HEK293 (cell line): ENCODE results near the gene GNB1L.

ENCODE experiments used
- FEZF1 ChIP-seq: fragments of 450-650 bp; formaldehyde crosslinking; IDR thresholded peaks from 2 replicates; pipeline ENCODE4 v1.5.1; 2016; ENCODE audit warnings: missing biosample characterization, missing genetic modification characterization
- GFI1B ChIP-seq: fragments of 450-650 bp; formaldehyde crosslinking; IDR thresholded peaks from 2 replicates; pipeline ENCODE4 v1.5.1; 2016; ENCODE audit warnings: missing biosample characterization, missing genetic modification characterization
- IKZF3 ChIP-seq: fragments of 450-650 bp; IDR thresholded peaks from 2 replicates; pipeline ENCODE4 v1.5.0; 2018; ENCODE audit warnings: missing biosample characterization, mild to moderate bottlenecking, missing genetic modification characterization, moderate library complexity
- KLF10 ChIP-seq: fragments of 450-650 bp; IDR thresholded peaks from 2 replicates; pipeline ENCODE4 v1.5.1; 2018; ENCODE audit warnings: missing biosample characterization, mild to moderate bottlenecking, missing genetic modification characterization
- MYNN ChIP-seq: fragments of 450-650 bp; formaldehyde crosslinking; IDR thresholded peaks from 2 replicates; pipeline ENCODE4 v1.5.1; 2016; ENCODE audit warnings: missing biosample characterization, missing genetic modification characterization, borderline replicate concordance
- PRDM1 ChIP-seq: fragments of 450-650 bp; formaldehyde crosslinking; IDR thresholded peaks from 2 replicates; pipeline ENCODE4; 2016; ENCODE audit warnings: missing biosample characterization, missing genetic modification characterization
- ZBTB1 ChIP-seq: fragments of 450-650 bp; formaldehyde crosslinking; IDR thresholded peaks from 2 replicates; pipeline ENCODE4 v1.5.1; 2016; ENCODE audit warnings: missing biosample characterization, missing genetic modification characterization
- ZBTB20 ChIP-seq: fragments of 450-650 bp; formaldehyde crosslinking; IDR thresholded peaks from 2 replicates; pipeline ENCODE4 v1.5.1; 2016; ENCODE audit warnings: missing biosample characterization, missing genetic modification characterization
- ZBTB8A ChIP-seq: fragments of 450-650 bp; formaldehyde crosslinking; IDR thresholded peaks from 2 replicates; pipeline ENCODE4 v1.5.1; 2016; ENCODE audit warnings: missing biosample characterization, missing genetic modification characterization
- ZNF121 ChIP-seq: fragments of 450-650 bp; formaldehyde crosslinking; IDR thresholded peaks from 2 replicates; pipeline ENCODE4 v1.5.1; 2016; ENCODE audit warnings: missing biosample characterization, missing genetic modification characterization
- ZNF140 ChIP-seq: fragments of 450-650 bp; formaldehyde crosslinking; IDR thresholded peaks from 2 replicates; pipeline ENCODE4 v1.5.1; 2016; ENCODE audit warnings: missing biosample characterization, missing genetic modification characterization
- ZNF175 ChIP-seq: fragments of 450-650 bp; formaldehyde crosslinking; IDR thresholded peaks from 2 replicates; pipeline ENCODE4 v1.5.1; 2016; ENCODE audit warnings: missing biosample characterization, missing genetic modification characterization
- ZNF214 ChIP-seq: fragments of 450-650 bp; formaldehyde crosslinking; IDR thresholded peaks from 2 replicates; pipeline ENCODE4 v1.5.1; 2017; ENCODE audit warnings: missing biosample characterization, mild to moderate bottlenecking, missing genetic modification characterization, borderline replicate concordance
- ZNF239 ChIP-seq: fragments of 450-650 bp; formaldehyde crosslinking; IDR thresholded peaks from 2 replicates; pipeline ENCODE4 v1.5.1; 2016; ENCODE audit warnings: missing biosample characterization, missing genetic modification characterization
- ZNF521 ChIP-seq: fragments of 450-650 bp; formaldehyde crosslinking; IDR thresholded peaks from 2 replicates; pipeline ENCODE4 v1.5.1; 2017; ENCODE audit warnings: missing biosample characterization, mild to moderate bottlenecking, missing genetic modification characterization
- ZNF530 ChIP-seq: fragments of 450-650 bp; formaldehyde crosslinking; IDR thresholded peaks from 2 replicates; pipeline ENCODE4 v1.5.1; 2016; ENCODE audit warnings: low read depth, missing biosample characterization, missing genetic modification characterization
- ZNF548 ChIP-seq: fragments of 450-650 bp; formaldehyde crosslinking; IDR thresholded peaks from 2 replicates; pipeline ENCODE4 v1.5.1; 2016; ENCODE audit warnings: missing biosample characterization, missing genetic modification characterization
- ZNF600 ChIP-seq: fragments of 450-650 bp; formaldehyde crosslinking; IDR thresholded peaks from 2 replicates; pipeline ENCODE4 v1.5.1; 2016; ENCODE audit warnings: missing biosample characterization, missing genetic modification characterization
- ZNF629 ChIP-seq: fragments of 450-650 bp; formaldehyde crosslinking; IDR thresholded peaks from 2 replicates; pipeline ENCODE4 v1.5.1; 2017; ENCODE audit warnings: missing biosample characterization, missing genetic modification characterization
- ZNF670 ChIP-seq: fragments of 450-650 bp; formaldehyde crosslinking; IDR thresholded peaks from 2 replicates; pipeline ENCODE4 v1.5.1; 2016; ENCODE audit warnings: missing biosample characterization, missing genetic modification characterization, low read depth
- ZXDB ChIP-seq: fragments of 450-650 bp; formaldehyde crosslinking; IDR thresholded peaks from 2 replicates; pipeline ENCODE4 v1.5.1; 2016; ENCODE audit warnings: missing biosample characterization, missing genetic modification characterization
- TF ChIP-seq, protein P1 (sequence below): fragments of 450-650 bp; formaldehyde crosslinking; IDR thresholded peaks from 2 replicates; pipeline ENCODE4 v1.5.1; 2016; ENCODE audit warnings: missing biosample characterization, missing genetic modification characterization
- TF ChIP-seq, protein P2 (sequence below): fragments of 450-650 bp; formaldehyde crosslinking; IDR thresholded peaks from 2 replicates; pipeline ENCODE4 v1.5.1; 2016; ENCODE audit warnings: missing biosample characterization, missing genetic modification characterization
- TF ChIP-seq, protein P3 (sequence below): IDR thresholded peaks from 2 replicates; pipeline ENCODE4 v1.6.1; 2011; ENCODE audit warnings: mild to moderate bottlenecking, low read depth, low read length, borderline replicate concordance
- TF ChIP-seq, protein P4 (sequence below): fragments of 450-650 bp; formaldehyde crosslinking; IDR thresholded peaks from 2 replicates; pipeline ENCODE4 v1.5.0; 2017; ENCODE audit warnings: missing biosample characterization, missing genetic modification characterization, borderline replicate concordance
- TF ChIP-seq, protein P5 (sequence below): fragments of 450-650 bp; formaldehyde crosslinking; IDR thresholded peaks from 2 replicates; pipeline ENCODE4 v1.5.1; 2017; ENCODE audit warnings: missing biosample characterization, mild to moderate bottlenecking, missing genetic modification characterization, moderate library complexity
- TF ChIP-seq, protein P6 (sequence below): fragments of 450-650 bp; formaldehyde crosslinking; IDR thresholded peaks from 2 replicates; pipeline ENCODE4 v1.5.1; 2016; ENCODE audit warnings: missing biosample characterization, missing genetic modification characterization
- TF ChIP-seq, protein P7 (sequence below): fragments of 450-650 bp; formaldehyde crosslinking; IDR thresholded peaks from 2 replicates; pipeline ENCODE4 v1.5.1; 2016; ENCODE audit warnings: missing biosample characterization, missing genetic modification characterization

Gene GNB1L

DNA sequence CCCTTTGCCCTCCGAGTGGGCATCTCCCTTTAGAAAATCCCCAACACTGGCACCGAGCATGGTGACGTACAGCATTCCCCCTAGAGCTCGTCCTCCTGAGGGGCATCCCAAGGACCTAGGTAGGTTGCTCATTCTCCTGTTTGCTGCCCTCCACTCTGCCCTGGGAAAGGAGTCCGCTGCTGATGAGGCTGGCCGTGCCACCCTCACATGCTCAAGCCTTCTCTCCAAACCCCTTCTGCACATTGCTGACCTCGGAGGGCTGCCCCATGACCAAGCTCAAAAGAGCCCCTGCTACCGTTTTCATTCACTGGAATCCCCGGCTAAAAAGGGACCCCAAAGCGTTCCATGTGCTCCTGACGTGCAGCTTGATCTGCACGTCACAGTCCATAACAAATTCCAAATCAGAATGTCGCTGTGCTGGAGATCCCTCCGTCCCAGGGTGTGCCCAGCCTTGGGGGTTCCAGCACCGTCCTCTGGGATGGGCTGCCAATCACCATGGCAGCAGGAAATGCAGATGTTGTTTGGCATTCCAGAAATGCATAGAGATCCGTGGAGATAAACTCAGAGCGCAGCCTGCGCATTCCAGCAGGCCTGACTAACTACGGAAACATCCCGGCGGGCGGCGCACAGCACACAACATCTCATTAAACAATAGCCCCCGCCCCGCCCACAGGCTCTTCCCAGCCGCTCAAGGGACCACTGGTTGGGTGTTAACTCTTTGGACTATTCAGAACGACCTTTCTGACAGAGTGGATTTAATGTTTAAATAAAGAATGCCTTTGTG, 26.3 kb upstream of the GNB1L start (continued):
- TF ChIP-seq, protein P1, sequence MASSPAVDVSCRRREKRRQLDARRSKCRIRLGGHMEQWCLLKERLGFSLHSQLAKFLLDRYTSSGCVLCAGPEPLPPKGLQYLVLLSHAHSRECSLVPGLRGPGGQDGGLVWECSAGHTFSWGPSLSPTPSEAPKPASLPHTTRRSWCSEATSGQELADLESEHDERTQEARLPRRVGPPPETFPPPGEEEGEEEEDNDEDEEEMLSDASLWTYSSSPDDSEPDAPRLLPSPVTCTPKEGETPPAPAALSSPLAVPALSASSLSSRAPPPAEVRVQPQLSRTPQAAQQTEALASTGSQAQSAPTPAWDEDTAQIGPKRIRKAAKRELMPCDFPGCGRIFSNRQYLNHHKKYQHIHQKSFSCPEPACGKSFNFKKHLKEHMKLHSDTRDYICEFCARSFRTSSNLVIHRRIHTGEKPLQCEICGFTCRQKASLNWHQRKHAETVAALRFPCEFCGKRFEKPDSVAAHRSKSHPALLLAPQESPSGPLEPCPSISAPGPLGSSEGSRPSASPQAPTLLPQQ (tag by site-specific recombination) = no peak
- TF ChIP-seq ZNF670 (tag by site-specific recombination) (no peak), ZBTB8A (tag by site-specific recombination) (no peak), ZNF140 (tag by site-specific recombination) (no peak), ZNF548 (tag by site-specific recombination) (no peak), PRDM1 (tag by site-specific recombination) (no peak), ZNF530 (tag by site-specific recombination) (no peak), ZBTB1 (tag by site-specific recombination) (no peak), ZNF214 (tag by site-specific recombination) (no peak), ZNF121 (tag by site-specific recombination) (no peak), ZNF629 (tag by site-specific recombination) (peak; percentile 65), MYNN (tag by site-specific recombination) (no peak), GFI1B (tag by site-specific recombination) (no peak), ZNF521 (tag by site-specific recombination) (no peak), ZNF175 (no peak), IKZF3 (tag by site-specific recombination) (peak; percentile 34; the same call in 1 of the 2 replicates), ZNF600 (tag by site-specific recombination) (peak; percentile 98), ZNF239 (no peak), FEZF1 (tag by site-specific recombination) (no peak), ZXDB (tag by site-specific recombination) (0 out of 2 replicates have a peak, but pooled peaks have one; percentile 14), ZBTB20 (no peak), KLF10 (tag by site-specific recombination) (peak; percentile 75)
- TF ChIP-seq, protein P2, sequence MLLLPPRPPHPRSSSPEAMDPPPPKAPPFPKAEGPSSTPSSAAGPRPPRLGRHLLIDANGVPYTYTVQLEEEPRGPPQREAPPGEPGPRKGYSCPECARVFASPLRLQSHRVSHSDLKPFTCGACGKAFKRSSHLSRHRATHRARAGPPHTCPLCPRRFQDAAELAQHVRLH = no peak
- TF ChIP-seq, protein P3, sequence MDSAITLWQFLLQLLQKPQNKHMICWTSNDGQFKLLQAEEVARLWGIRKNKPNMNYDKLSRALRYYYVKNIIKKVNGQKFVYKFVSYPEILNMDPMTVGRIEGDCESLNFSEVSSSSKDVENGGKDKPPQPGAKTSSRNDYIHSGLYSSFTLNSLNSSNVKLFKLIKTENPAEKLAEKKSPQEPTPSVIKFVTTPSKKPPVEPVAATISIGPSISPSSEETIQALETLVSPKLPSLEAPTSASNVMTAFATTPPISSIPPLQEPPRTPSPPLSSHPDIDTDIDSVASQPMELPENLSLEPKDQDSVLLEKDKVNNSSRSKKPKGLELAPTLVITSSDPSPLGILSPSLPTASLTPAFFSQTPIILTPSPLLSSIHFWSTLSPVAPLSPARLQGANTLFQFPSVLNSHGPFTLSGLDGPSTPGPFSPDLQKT = no peak
- TF ChIP-seq, protein P4, sequence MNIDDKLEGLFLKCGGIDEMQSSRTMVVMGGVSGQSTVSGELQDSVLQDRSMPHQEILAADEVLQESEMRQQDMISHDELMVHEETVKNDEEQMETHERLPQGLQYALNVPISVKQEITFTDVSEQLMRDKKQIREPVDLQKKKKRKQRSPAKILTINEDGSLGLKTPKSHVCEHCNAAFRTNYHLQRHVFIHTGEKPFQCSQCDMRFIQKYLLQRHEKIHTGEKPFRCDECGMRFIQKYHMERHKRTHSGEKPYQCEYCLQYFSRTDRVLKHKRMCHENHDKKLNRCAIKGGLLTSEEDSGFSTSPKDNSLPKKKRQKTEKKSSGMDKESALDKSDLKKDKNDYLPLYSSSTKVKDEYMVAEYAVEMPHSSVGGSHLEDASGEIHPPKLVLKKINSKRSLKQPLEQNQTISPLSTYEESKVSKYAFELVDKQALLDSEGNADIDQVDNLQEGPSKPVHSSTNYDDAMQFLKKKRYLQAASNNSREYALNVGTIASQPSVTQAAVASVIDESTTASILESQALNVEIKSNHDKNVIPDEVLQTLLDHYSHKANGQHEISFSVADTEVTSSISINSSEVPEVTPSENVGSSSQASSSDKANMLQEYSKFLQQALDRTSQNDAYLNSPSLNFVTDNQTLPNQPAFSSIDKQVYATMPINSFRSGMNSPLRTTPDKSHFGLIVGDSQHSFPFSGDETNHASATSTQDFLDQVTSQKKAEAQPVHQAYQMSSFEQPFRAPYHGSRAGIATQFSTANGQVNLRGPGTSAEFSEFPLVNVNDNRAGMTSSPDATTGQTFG (tag by site-specific recombination) = no peak
- TF ChIP-seq, protein P5, sequence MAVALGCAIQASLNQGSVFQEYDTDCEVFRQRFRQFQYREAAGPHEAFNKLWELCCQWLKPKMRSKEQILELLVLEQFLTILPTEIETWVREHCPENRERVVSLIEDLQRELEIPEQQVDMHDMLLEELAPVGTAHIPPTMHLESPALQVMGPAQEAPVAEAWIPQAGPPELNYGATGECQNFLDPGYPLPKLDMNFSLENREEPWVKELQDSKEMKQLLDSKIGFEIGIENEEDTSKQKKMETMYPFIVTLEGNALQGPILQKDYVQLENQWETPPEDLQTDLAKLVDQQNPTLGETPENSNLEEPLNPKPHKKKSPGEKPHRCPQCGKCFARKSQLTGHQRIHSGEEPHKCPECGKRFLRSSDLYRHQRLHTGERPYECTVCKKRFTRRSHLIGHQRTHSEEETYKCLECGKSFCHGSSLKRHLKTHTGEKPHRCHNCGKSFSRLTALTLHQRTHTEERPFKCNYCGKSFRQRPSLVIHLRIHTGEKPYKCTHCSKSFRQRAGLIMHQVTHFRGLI (tag by site-specific recombination) = no peak
- TF ChIP-seq, protein P6, sequence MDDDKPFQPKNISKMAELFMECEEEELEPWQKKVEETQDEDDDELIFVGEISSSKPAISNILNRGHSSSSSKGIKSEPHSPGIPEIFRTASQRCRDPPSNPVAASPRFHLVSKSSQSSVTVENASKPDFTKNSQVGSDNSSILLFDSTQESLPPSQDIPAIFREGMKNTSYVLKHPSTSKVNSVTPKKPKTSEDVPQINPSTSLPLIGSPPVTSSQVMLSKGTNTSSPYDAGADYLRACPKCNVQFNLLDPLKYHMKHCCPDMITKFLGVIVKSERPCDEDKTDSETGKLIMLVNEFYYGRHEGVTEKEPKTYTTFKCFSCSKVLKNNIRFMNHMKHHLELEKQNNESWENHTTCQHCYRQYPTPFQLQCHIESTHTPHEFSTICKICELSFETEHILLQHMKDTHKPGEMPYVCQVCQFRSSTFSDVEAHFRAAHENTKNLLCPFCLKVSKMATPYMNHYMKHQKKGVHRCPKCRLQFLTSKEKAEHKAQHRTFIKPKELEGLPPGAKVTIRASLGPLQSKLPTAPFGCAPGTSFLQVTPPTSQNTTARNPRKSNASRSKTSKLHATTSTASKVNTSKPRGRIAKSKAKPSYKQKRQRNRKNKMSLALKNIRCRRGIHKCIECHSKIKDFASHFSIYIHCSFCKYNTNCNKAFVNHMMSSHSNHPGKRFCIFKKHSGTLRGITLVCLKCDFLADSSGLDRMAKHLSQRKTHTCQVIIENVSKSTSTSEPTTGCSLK (tag by site-specific recombination) = no peak
- TF ChIP-seq, protein P7, sequence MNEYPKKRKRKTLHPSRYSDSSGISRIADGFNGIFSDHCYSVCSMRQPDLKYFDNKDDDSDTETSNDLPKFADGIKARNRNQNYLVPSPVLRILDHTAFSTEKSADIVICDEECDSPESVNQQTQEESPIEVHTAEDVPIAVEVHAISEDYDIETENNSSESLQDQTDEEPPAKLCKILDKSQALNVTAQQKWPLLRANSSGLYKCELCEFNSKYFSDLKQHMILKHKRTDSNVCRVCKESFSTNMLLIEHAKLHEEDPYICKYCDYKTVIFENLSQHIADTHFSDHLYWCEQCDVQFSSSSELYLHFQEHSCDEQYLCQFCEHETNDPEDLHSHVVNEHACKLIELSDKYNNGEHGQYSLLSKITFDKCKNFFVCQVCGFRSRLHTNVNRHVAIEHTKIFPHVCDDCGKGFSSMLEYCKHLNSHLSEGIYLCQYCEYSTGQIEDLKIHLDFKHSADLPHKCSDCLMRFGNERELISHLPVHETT = peak; percentile 37; the same call in 1 of the 2 replicates
